ENCODE data around the gene SCN3A.

SCN3A gene

DNA sequence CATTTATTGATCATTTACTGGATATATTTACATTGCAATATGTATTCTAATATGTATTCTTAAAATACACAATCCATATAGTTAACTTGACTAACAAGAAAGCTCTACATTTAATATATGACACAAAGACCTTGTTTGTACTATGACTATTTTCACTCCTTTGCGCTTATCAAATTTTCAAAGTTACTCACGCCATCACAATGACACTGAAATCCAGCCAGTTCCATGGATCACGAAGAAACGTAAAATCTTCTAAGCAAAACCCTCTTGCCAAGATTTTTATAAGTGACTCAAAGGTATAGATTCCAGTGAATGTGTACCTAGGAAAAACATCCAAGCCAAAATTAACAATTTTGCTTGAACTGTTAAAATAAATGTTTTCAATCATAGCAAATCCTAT is 39.6 kb downstream of the SCN3A start:
- TF ChIP-seq, protein P1, sequence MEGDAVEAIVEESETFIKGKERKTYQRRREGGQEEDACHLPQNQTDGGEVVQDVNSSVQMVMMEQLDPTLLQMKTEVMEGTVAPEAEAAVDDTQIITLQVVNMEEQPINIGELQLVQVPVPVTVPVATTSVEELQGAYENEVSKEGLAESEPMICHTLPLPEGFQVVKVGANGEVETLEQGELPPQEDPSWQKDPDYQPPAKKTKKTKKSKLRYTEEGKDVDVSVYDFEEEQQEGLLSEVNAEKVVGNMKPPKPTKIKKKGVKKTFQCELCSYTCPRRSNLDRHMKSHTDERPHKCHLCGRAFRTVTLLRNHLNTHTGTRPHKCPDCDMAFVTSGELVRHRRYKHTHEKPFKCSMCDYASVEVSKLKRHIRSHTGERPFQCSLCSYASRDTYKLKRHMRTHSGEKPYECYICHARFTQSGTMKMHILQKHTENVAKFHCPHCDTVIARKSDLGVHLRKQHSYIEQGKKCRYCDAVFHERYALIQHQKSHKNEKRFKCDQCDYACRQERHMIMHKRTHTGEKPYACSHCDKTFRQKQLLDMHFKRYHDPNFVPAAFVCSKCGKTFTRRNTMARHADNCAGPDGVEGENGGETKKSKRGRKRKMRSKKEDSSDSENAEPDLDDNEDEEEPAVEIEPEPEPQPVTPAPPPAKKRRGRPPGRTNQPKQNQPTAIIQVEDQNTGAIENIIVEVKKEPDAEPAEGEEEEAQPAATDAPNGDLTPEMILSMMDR (IDR thresholded peaks at IDR 0.05; ENCODE audit: low read depth, low read length): no peak
- no peak overlapping the region for H3K4me3 ChIP-seq (ENCODE audit: low read depth, low read length)

DNA sequence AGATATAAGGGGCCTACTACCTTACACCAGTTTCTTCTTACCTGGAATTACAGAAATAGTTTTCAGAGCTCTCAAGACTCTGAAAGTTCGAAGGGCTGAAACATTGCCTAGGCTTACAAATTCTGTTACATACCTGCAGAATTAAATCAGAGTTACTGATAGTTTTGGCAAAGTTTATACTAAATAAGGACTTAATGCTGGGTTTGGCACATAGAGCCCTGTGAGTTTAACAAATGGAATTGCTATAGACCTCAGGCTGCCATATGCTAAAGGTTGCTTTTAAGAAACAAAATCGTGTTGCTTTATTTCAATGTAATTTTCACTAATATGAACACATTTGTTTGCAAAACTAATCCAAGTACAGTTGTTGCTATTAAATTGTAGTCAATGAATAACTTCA is 40.1 kb downstream of the SCN3A start:
- TF ChIP-seq, protein P1 (IDR thresholded peaks at IDR 0.05; ENCODE audit: low read depth, low read length): no peak
- H3K4me3 ChIP-seq (ENCODE audit: low read depth, low read length): no peak overlapping the region

DNA sequence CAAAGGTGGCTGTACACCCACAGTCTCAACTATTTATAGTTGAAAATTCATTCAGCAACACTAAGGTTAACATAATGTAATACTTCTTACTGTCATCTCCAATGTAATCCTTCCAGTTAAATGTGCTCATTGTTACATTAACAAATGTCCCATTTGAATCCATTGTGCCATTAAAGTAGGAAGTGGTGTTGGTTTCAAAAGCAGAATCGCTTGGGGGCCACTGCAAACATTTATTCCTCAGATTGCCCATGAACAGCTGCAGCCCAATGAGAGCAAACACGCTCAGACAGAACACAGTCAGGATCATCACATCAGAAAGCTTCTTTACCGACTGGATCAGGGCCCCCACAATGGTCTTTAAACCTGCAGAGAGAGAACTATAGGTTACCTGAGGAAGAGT is 41.4 kb downstream of the SCN3A start:
- TF ChIP-seq, protein P1 (IDR thresholded peaks at IDR 0.05; ENCODE audit: low read depth, low read length): no peak
- H3K4me3 ChIP-seq (ENCODE audit: low read depth, low read length): no peak overlapping the region

DNA sequence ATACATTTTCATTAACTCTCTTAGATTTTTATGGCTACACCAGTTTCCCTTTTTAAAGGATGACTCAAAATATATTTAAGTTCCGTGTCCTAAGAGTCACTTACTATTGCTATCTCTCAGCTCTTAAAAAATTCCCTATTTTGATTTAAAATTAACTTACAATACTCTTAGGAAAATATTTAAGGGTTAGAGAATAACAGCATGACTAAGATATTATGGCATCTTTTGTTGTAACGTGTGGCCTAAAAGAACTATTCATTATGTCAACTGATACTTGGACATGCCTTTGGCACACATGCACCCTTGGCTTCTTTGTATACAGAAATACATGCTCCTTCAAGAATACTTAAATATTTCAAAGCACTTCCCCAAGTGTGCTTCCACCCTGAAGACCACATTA is 42.3 kb downstream of the SCN3A start:
- TF ChIP-seq, protein P1 (IDR thresholded peaks at IDR 0.05; ENCODE audit: low read depth, low read length): no peak
- H3K4me3 ChIP-seq (ENCODE audit: low read depth, low read length): no peak overlapping the region

DNA sequence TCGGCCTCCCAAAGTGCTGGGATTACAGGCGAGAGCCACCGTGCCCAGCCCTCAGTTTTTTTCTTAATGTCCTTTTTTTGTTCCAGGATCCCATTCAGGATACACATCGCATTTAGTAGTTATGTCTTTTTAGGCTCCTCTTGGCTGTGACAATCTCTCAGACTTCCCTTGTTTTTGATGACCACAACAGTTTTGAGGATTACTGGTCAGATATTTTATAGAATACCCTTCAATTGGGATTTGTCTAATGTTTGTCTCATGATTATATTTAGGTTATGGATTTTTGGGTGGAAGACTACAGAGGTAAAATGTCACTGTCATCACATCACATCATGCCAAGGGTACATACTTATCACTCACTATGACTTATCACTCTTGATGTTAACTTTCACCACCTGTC is 46.7 kb downstream of the SCN3A start:
- TF ChIP-seq, protein P1 (IDR thresholded peaks at IDR 0.05; ENCODE audit: low read depth, low read length): no peak
- no peak overlapping the region for H3K4me3 ChIP-seq (ENCODE audit: low read depth, low read length)

DNA sequence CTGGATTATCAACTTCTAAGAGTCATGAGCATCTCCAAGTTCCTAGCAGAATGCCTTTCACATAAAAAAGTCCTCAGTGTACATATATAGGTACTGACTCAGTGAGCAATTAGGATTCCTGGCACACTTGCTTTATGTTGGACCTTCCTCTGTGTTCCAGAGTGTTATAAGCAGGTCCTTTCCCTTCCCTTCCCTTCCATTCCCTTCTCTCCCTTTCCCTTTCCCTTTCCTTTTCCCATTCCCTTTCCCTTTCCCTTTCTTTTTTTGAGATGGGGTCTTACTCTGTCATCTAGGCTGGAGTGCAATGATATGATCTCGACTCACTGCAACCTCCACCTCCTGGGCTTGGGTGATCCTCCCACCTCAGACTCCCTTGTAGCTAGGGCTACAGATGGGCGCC is 48.7 kb downstream of the SCN3A start:
- H3K4me3 ChIP-seq (ENCODE audit: low read depth, low read length): no peak overlapping the region
- TF ChIP-seq, protein P1 (IDR thresholded peaks at IDR 0.05; ENCODE audit: low read depth, low read length): no peak

DNA sequence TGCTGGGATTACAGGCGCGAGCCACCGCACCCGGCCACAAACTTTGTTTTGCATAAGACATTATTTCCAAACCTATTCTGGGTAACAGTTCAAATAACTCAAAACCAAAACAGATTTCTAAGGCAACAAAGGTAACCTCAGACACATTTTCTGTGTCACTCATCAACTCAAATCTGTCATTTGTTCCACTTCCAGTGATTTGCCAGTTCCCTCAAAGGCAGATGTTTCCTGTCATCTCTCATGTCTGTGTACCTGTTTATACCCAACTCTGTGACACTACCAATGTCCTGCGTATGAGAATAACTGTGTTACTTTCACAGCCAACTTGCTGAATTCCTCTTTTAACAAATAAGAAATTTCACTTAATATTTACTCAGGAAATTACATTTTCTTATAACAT is 54.4 kb downstream of the SCN3A start:
- TF ChIP-seq, protein P1 (IDR thresholded peaks at IDR 0.05; ENCODE audit: low read depth, low read length): no peak
- H3K4me3 ChIP-seq (ENCODE audit: low read depth, low read length): no peak overlapping the region
